COLO668 (cell line): Measurements from ENCODE around the gene APPL2.
"Not testable (repeated sequence)": the region's sequence is repeated elsewhere in the genome, so short reads cannot be mapped to it uniquely, and the experiment has no call there.

Experiments used
- DNase-seq: peaks from one replicate; lab custom pipeline; 2025; ENCODE audit not compliant: unreplicated experiment; lab: John Stamatoyannopoulos, UW

Gene APPL2

GRCh38 chr12:105198961-105199360 is 37.0 kb downstream of the APPL2 start:
- no peak for DNase-seq

GRCh38 chr12:105196090-105196489 is 39.9 kb downstream of the APPL2 start:
- no peak for DNase-seq

- no peak for DNase-seq
These were observed 41.0 kb downstream of the APPL2 start for GRCh38 chr12:105194947-105195346.

- DNase-seq = no peak
These were observed 43.2 kb downstream of the APPL2 start for GRCh38 chr12:105192624-105193225.

GRCh38 chr12:105190530-105190929 is 45.4 kb downstream of the APPL2 start:
- no peak for DNase-seq

- no peak for DNase-seq
These were observed 46.7 kb downstream of the APPL2 start for GRCh38 chr12:105189293-105189692.

- not testable (repeated sequence) for DNase-seq
These were observed 52.0 kb downstream of the APPL2 start for GRCh38 chr12:105183976-105184375.

GRCh38 chr12:105183406-105183805 is 52.6 kb downstream of the APPL2 start:
- not testable (repeated sequence) for DNase-seq

- not testable (repeated sequence) for DNase-seq
These were observed 56.9 kb downstream of the APPL2 start for GRCh38 chr12:105179114-105179513.

GRCh38 chr12:105177208-105177607 is 58.8 kb downstream of the APPL2 start:
- DNase-seq = no peak

- no peak for DNase-seq
These were observed 60.5 kb downstream of the APPL2 start for GRCh38 chr12:105175397-105175990.

GRCh38 chr12:105171691-105172436 is 64.1 kb downstream of the APPL2 start:
- DNase-seq = no peak

GRCh38 chr12:105170139-105170538 is 65.8 kb downstream of the APPL2 start:
- no peak for DNase-seq

- DNase-seq = no peak
These were observed 68.0 kb downstream of the APPL2 start for GRCh38 chr12:105168006-105168405.

- no peak for DNase-seq
These were observed 68.6 kb downstream of the APPL2 start for GRCh38 chr12:105167346-105167745.

- DNase-seq = no peak
These were observed 69.2 kb downstream of the APPL2 start for GRCh38 chr12:105166736-105167135.

GRCh38 chr12:105164068-105164467 is 71.9 kb downstream of the APPL2 start:
- no peak for DNase-seq

GRCh38 chr12:105162174-105162573 is 73.8 kb downstream of the APPL2 start:
- DNase-seq = no peak

- no peak for DNase-seq
These were observed 77.1 kb downstream of the APPL2 start for GRCh38 chr12:105158876-105159275.

GRCh38 chr12:105157606-105158005 is 78.4 kb downstream of the APPL2 start:
- DNase-seq = no peak

- no peak for DNase-seq
These were observed 79.7 kb downstream of the APPL2 start for GRCh38 chr12:105156260-105156659.

- no peak for DNase-seq
These were observed 93.7 kb downstream of the APPL2 start for GRCh38 chr12:105142259-105142658.
